K562 (cell line): ENCODE measurements around the gene RHOBTB3. TPM values are rescaled to one million over a fixed set of nuclear protein-coding genes. Genes with fewer than 3 reads are reported as not detected.

Experiments
- ATAC-seq: fragments of 200-7000 bp; cut with Tn5 transposase; 3 replicates; pipeline ENCODE4 v1.9.1; 2020; ENCODE audit warnings: moderate library complexity
- BruUV-seq: library from RNA; stranded (reverse); fragments of 400-500 nt; replicated peaks from 2 replicates; lab custom pipeline; 2021; lab: Mats Ljungman, UMichigan
- CTCF ChIA-PET: fragments of 300-600 bp; formaldehyde crosslinking; extraction: SDS; loops from one replicate; lab custom pipeline; 2021; ENCODE audit warnings: low intra/inter-chr PET ratio; lab: Yijun Ruan, JAX
- POLR2A ChIA-PET: fragments of 300-600, 350-650 bp; sonication (Branson Sonifier 250); formaldehyde crosslinking; extraction: SDS; loops from one replicate; lab custom pipeline; 2021; ENCODE audit warnings: antibody characterized with exemption, inconsistent platforms; lab: Yijun Ruan, JAX
- DNase-seq, 4 experiments: peaks; one replicate each; pipeline versions ENCODE4 v3.0.0 to v3.0.0-alpha.2; 2011 to 2018; ENCODE audit warnings: low spot score in 3 of 4, mixed read lengths in 3 of 4; ENCODE audit errors: extremely low read depth in 1 of 4
- FAIRE-seq: peaks from 2 replicates; lab custom pipeline; 2011; peaks lifted over from hg19 to GRCh38; lab: Jason Lieb, UNC
- H2AFZ ChIP-seq: 2 replicates; pipeline ENCODE4 v1.6.0; 2011; ENCODE audit warnings: low read depth, low read length, control low read depth, inconsistent platforms
- H3K27ac ChIP-seq: fragments of 200-600 bp; 3 replicates; pipeline ENCODE4 v1.8.0; 2011; ENCODE audit warnings: low read depth, mild to moderate bottlenecking, control low read depth, inconsistent platforms, low read length, moderate library complexity, mixed read lengths; ENCODE audit errors: extremely low read depth
- H3K27me3 ChIP-seq, 2 experiments: fragments of 300-600 bp in 1 of 2; 2 replicates in 1 of 2; 3 replicates in 1 of 2; pipeline versions ENCODE4 v1.6.0 to v1.8.0; 2011; ENCODE audit warnings: inconsistent platforms in 2 of 2, low read length in 2 of 2, mild to moderate bottlenecking in 1 of 2, mixed read lengths in 1 of 2, moderate library complexity in 1 of 2; ENCODE audit not compliant: control insufficient read depth in 2 of 2, insufficient read depth in 2 of 2
- H3K36me3 ChIP-seq: fragments of 300-600 bp; 3 replicates; pipeline ENCODE4 v1.8.0; 2011; ENCODE audit warnings: mild to moderate bottlenecking, low read length, inconsistent platforms; ENCODE audit not compliant: control insufficient read depth, insufficient read depth
- H3K4me1 ChIP-seq, 2 experiments: fragments of 200-600 bp in 1 of 2; replicated peaks in 1 of 2; 2 replicates in 1 of 2; 3 replicates in 1 of 2; pipeline versions ENCODE4 v1.5.1 to v1.8.0; 2011; ENCODE audit warnings: inconsistent platforms in 2 of 2, low read length in 2 of 2, mild to moderate bottlenecking in 1 of 2, mixed read lengths in 1 of 2, moderate library complexity in 1 of 2; ENCODE audit not compliant: control insufficient read depth in 2 of 2, insufficient read depth in 2 of 2
- H3K4me2 ChIP-seq: 2 replicates; pipeline ENCODE4 v1.6.1; 2011; ENCODE audit warnings: low read length, control low read depth, inconsistent platforms, mixed read lengths; ENCODE audit not compliant: insufficient read depth
- H3K4me3 ChIP-seq: fragments of 200-600 bp; sonication (generic), shearing (Covaris generic); 2 replicates; pipeline ENCODE4 v1.5.1; 2016; ENCODE audit warnings: control low read depth, inconsistent platforms
- H3K79me2 ChIP-seq: fragments of 200-600 bp; 3 replicates; pipeline ENCODE4 v1.8.0; 2011; ENCODE audit warnings: low read length, inconsistent platforms; ENCODE audit not compliant: control insufficient read depth, insufficient read depth
- H3K9ac ChIP-seq, 2 experiments: 2 replicates each; pipeline versions ENCODE4 v1.6.0 to v1.6.1; 2011; ENCODE audit warnings: low read depth in 2 of 2, low read length in 2 of 2, control low read depth in 1 of 2, inconsistent platforms in 1 of 2, mild to moderate bottlenecking in 1 of 2, mixed read lengths in 1 of 2; ENCODE audit not compliant: insufficient read depth in 1 of 2
- H3K9me1 ChIP-seq: one replicate; pipeline ENCODE4 v1.6.0; 2011; ENCODE audit warnings: inconsistent platforms, mild to moderate bottlenecking, low read length, moderate library complexity; ENCODE audit not compliant: control insufficient read depth, insufficient read depth
- H3K9me3 ChIP-seq: replicated peaks from 2 replicates; pipeline ENCODE4 v1.5.1; 2011; ENCODE audit warnings: low read depth, low read length, inconsistent platforms; ENCODE audit not compliant: control insufficient read depth, insufficient read depth
- H4K20me1 ChIP-seq: replicated peaks from 2 replicates; pipeline ENCODE4 v1.6.1; 2011; ENCODE audit warnings: low read length, inconsistent platforms, mixed read lengths; ENCODE audit not compliant: control insufficient read depth, insufficient read depth
- POLR2B ChIP-seq: fragments of 450-650 bp; IDR thresholded peaks from 2 replicates; pipeline ENCODE4 v1.6.1; 2018; ENCODE audit warnings: low read depth; ENCODE audit not compliant: partially characterized antibody
- RNF219 ChIP-seq: fragments of 250-450 bp; sonication (Bioruptor Pico); IDR thresholded peaks from 2 replicates; pipeline ENCODE4 v1.5.0; 2022; ENCODE audit warnings: mild to moderate bottlenecking
- WGBS: fragments of 100-300 bp; shearing (Covaris generic); methylation state at CpG from one replicate; pipeline ENCODE4 v1.1.6; 2016; ENCODE audit warnings: low coverage, mixed read lengths; ENCODE audit not compliant: insufficient coverage; ENCODE audit errors: missing lambda C conversion rate; 5-methylcytosine and 5-hydroxymethylcytosine counted together
- in situ Hi-C: fragments of 300-500 bp; cut with MboI; formaldehyde crosslinking; loops from 4 replicates; pipeline ENCODE4 v1.15.0; 2018; ENCODE audit warnings: inconsistent platforms, mixed read lengths
- intact Hi-C: fragments of 100-400 bp; cut with micrococcal nuclease; formaldehyde crosslinking; loops from 2 replicates; pipeline ENCODE4 v1.14.2; 2022
- polyA plus RNA-seq, 8 experiments: library from polyadenylated mRNA; depleted of rRNA in 4 of 8; stranded (reverse) in 5 of 8; unstranded in 3 of 8; fragments of >200 nt; fragmentation: Nextera tagmentation in 2 of 8; fragmentation: Illumina TruSeq in 1 of 8; extraction: Ambion mirVana in 2 of 8; extraction: Trizol in 1 of 8; gene quantifications; 2 replicates each; pipeline versions ENCODE4 v1.2.1 to v1.2.3, GENCODE V29; 2011 to 2014; ENCODE audit warnings: inconsistent platforms in 1 of 8, missing spikeins in 1 of 8
- total RNA-seq, 7 experiments: library from RNA; depleted of rRNA in 6 of 7; stranded (reverse); fragments of >200 nt in 6 of 7; fragmentation: Illumina TruSeq in 2 of 7; extraction: Trizol in 2 of 7; gene quantifications; 2 replicates each; pipeline versions ENCODE4 v1.2.1 to v1.2.3, GENCODE V29; 2011 to 2021; ENCODE audit warnings: low replicate concordance in 1 of 7

RHOBTB3 gene
- total and polyA plus RNA-seq, 9 of the 15 experiments (the other 6 are each of a cell fraction or from before 2014, with no cell fraction given) = 39.7 to 143 (median 115) TPM

GRCh38 chr5:95778713-95779436 is 47.7 kb downstream of the RHOBTB3 start:
- in situ Hi-C loops (loop anchor here (5.0 kb wide), 1 partner anchor 68 kb away; no protein-coding TSS in a partner anchor), intact Hi-C loops (no loop called here)
- no peaks in the 10 kb centered on the region for H3K27me3 ChIP-seq
- H3K4me3 ChIP-seq = no peak overlapping the region
- no peak for ATAC-seq
- H3K36me3 ChIP-seq = peaks cover 83% of the 10 kb centered on the region
- no peaks in the 10 kb centered on the region for H4K20me1 ChIP-seq
- no peak overlapping the region for H3K4me2 ChIP-seq
- no peaks in the 10 kb centered on the region for H3K9me1 ChIP-seq
- ChIA-PET POLR2A (interaction anchor here (0.7 to 2.3 kb wide), 3 partner anchors 8 to 48 kb away, joined by 3 to 7 read pairs (median 4); partner anchors contain the start of gene RHOBTB3), CTCF (interaction anchor here (4.3 kb wide), 1 partner anchor 68 kb away, joined by 63 read pairs; no protein-coding TSS in a partner anchor)
- H3K9ac ChIP-seq = peak overlapping the region in 1 of 2 experiments; percentile 38; a peak in 1 of 4 replicates
- no peak for FAIRE-seq
- no peaks in the 10 kb centered on the region; a peak in 2 of 5 replicates for H3K4me1 ChIP-seq
- no peak for TF ChIP-seq RNF219 (CRISPR knock-in tag)
- TF ChIP-seq POLR2B = peak; percentile 15
- TF ChIP-seq, all 486 proteins: peak for 1
- Histone ChIP-seq H3K9me3 (no peaks in the 10 kb centered on the region), H2AFZ (no peak overlapping the region), H3K27ac (no peak overlapping the region), H3K79me2 (peaks cover 6% of the 10 kb centered on the region; the same call in 1 of the 3 replicates)
- no TSS peak for BruUV-seq
- DNase-seq = no peak
- WGBS = 82% methylated on average over 7 of the region's 7 CpGs
